Vagina (tissue), 2 donors: Measurements from ENCODE around the gene NTN4.

Source experiments
- POLR2A ChIP-seq, 2 donors: fragments of 450-650 bp; IDR thresholded peaks; one replicate each; pipeline ENCODE4 v1.6.1; 2017; ENCODE audit warnings: antibody characterized with exemption in 2 of 2, mild to moderate bottlenecking in 2 of 2, moderate library complexity in 2 of 2
- POLR2AphosphoS5 ChIP-seq, 2 donors: sonication (generic); formaldehyde crosslinking; IDR thresholded peaks; one replicate each; pipeline ENCODE4 v1.9.0; 2017; ENCODE audit warnings: antibody characterized with exemption in 2 of 2, mild to moderate bottlenecking in 2 of 2, low read depth in 1 of 2; ENCODE audit not compliant: insufficient read depth in 1 of 2
- TF ChIP-seq, protein P1 (sequence below), 3 experiments: fragments of 450-650 bp in 2 of 3; fragments of 200-600 bp in 1 of 3; sonication (generic) in 1 of 3; IDR thresholded peaks; one replicate each; pipeline ENCODE4 v1.5.1; 2017 to 2019; ENCODE audit warnings: antibody characterized with exemption in 3 of 3, mild to moderate bottlenecking in 2 of 3, moderate library complexity in 2 of 3

DNA sequence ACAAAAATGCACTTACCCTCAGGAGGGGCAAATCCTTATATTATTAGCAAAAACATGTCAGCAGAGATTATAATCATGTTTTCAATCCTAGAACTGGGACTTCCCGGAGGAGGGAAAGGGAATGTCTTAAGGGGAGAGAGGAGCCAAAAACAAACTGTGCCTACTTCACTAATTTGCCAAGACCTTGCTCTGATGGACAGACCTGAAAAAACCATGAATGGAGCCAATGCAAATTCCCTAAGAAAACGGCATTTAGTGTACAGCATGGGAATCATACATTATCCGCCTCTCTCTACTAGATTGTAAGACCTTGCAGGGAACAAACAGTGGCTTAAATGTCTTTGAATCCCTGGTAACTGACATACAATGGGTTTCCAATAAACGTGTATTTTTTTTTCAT is 70.4 kb downstream of the NTN4 start:
- TF ChIP-seq POLR2AphosphoS5 (IDR thresholded peaks at IDR 0.05; ENCODE audit: insufficient read depth in 1 of 2, low read depth in 1 of 2), result no peak
- TF ChIP-seq POLR2A (IDR thresholded peaks at IDR 0.05), result no peak
- TF ChIP-seq, protein P1, sequence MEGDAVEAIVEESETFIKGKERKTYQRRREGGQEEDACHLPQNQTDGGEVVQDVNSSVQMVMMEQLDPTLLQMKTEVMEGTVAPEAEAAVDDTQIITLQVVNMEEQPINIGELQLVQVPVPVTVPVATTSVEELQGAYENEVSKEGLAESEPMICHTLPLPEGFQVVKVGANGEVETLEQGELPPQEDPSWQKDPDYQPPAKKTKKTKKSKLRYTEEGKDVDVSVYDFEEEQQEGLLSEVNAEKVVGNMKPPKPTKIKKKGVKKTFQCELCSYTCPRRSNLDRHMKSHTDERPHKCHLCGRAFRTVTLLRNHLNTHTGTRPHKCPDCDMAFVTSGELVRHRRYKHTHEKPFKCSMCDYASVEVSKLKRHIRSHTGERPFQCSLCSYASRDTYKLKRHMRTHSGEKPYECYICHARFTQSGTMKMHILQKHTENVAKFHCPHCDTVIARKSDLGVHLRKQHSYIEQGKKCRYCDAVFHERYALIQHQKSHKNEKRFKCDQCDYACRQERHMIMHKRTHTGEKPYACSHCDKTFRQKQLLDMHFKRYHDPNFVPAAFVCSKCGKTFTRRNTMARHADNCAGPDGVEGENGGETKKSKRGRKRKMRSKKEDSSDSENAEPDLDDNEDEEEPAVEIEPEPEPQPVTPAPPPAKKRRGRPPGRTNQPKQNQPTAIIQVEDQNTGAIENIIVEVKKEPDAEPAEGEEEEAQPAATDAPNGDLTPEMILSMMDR (IDR thresholded peaks at IDR 0.05), result no peak
